K562 (cell line): Measurements from ENCODE around the gene CYP4F12. TPM values are rescaled to one million over a fixed set of nuclear protein-coding genes. Genes with fewer than 3 reads are reported as not detected.

Experiments used
- polyA plus RNA-seq, 8 experiments: library from polyadenylated mRNA; depleted of rRNA in 4 of 8; stranded (reverse) in 5 of 8; unstranded in 3 of 8; fragments of >200 nt; fragmentation: Nextera tagmentation in 2 of 8; fragmentation: Illumina TruSeq in 1 of 8; extraction: Ambion mirVana in 2 of 8; extraction: Trizol in 1 of 8; gene quantifications; 2 replicates each; pipeline versions ENCODE4 v1.2.1 to v1.2.3, GENCODE V29; 2011 to 2014; ENCODE audit warnings: inconsistent platforms in 1 of 8, missing spikeins in 1 of 8
- total RNA-seq, 7 experiments: library from RNA; depleted of rRNA in 6 of 7; stranded (reverse); fragments of >200 nt in 6 of 7; fragmentation: Illumina TruSeq in 2 of 7; extraction: Trizol in 2 of 7; gene quantifications; 2 replicates each; pipeline versions ENCODE4 v1.2.1 to v1.2.3, GENCODE V29; 2011 to 2021; ENCODE audit warnings: low replicate concordance in 1 of 7

CYP4F12 gene
- total and polyA plus RNA-seq, 9 of the 15 experiments (the other 6 are each of a cell fraction or from before 2014, with no cell fraction given): not detected

Other genes with a start within 250 kb of the CYP4F12 start
Only the 7 nearest of the 11 such genes appear.
- gene CYP4F22, start 164.6 kb upstream of the CYP4F12 start, total RNA-seq (2014; rRNA removed): not detected in 2 replicates
- not detected in 2 replicates for gene CYP4F22, start 164.6 kb upstream of the CYP4F12 start, total RNA-seq (2014; rRNA removed; fragmentation: Illumina TruSeq; extraction: Trizol)
- gene CYP4F22, start 164.6 kb upstream of the CYP4F12 start, total RNA-seq (2015; rRNA removed; fragmentation: Illumina TruSeq; extraction: Trizol): not detected in 2 replicates
- not detected in 2 replicates for gene CYP4F22, start 164.6 kb upstream of the CYP4F12 start, total RNA-seq (2021)
- not detected in 2 replicates for gene CYP4F22, start 164.6 kb upstream of the CYP4F12 start, polyA plus RNA-seq (2011; rRNA removed)
- not detected in 2 replicates for gene CYP4F22, start 164.6 kb upstream of the CYP4F12 start, polyA plus RNA-seq (2014; fragmentation: Illumina TruSeq; extraction: Trizol)
- not detected for gene CYP4F22, start 164.6 kb upstream of the CYP4F12 start, polyA plus RNA-seq (2014; fragmentation: Nextera tagmentation; extraction: Ambion mirVana)
- not detected in 2 replicates for gene CYP4F22, start 164.6 kb upstream of the CYP4F12 start, polyA plus RNA-seq (2014; rRNA removed)
- gene CYP4F8, start 57.9 kb upstream of the CYP4F12 start, total RNA-seq (2014; rRNA removed): not detected in 2 replicates
- not detected in 2 replicates for gene CYP4F8, start 57.9 kb upstream of the CYP4F12 start, total RNA-seq (2014; rRNA removed; fragmentation: Illumina TruSeq; extraction: Trizol)
- gene CYP4F8, start 57.9 kb upstream of the CYP4F12 start, total RNA-seq (2015; rRNA removed; fragmentation: Illumina TruSeq; extraction: Trizol): not detected in 2 replicates
- not detected in 2 replicates for gene CYP4F8, start 57.9 kb upstream of the CYP4F12 start, total RNA-seq (2021)
- gene CYP4F8, start 57.9 kb upstream of the CYP4F12 start, polyA plus RNA-seq (2011; rRNA removed): not detected in 2 replicates
- gene CYP4F8, start 57.9 kb upstream of the CYP4F12 start, polyA plus RNA-seq (2014; fragmentation: Illumina TruSeq; extraction: Trizol): not detected in 2 replicates
- gene CYP4F8, start 57.9 kb upstream of the CYP4F12 start, polyA plus RNA-seq (2014; fragmentation: Nextera tagmentation; extraction: Ambion mirVana): not detected
- gene CYP4F8, start 57.9 kb upstream of the CYP4F12 start, polyA plus RNA-seq (2014; rRNA removed): not detected in 2 replicates
- gene CYP4F3, start 32.2 kb upstream of the CYP4F12 start, total RNA-seq (2014; rRNA removed): not detected in 2 replicates
- gene CYP4F3, start 32.2 kb upstream of the CYP4F12 start, total RNA-seq (2014; rRNA removed; fragmentation: Illumina TruSeq; extraction: Trizol): not detected in 2 replicates
- 0.15 and 0.40 TPM in 2 replicates for gene CYP4F3, start 32.2 kb upstream of the CYP4F12 start, total RNA-seq (2015; rRNA removed; fragmentation: Illumina TruSeq; extraction: Trizol)
- 0.16 TPM in 1 of 2 replicates, not detected in the other for gene CYP4F3, start 32.2 kb upstream of the CYP4F12 start, total RNA-seq (2021)
- 0.19 TPM in 1 of 2 replicates, not detected in the other for gene CYP4F3, start 32.2 kb upstream of the CYP4F12 start, polyA plus RNA-seq (2011; rRNA removed)
- gene CYP4F3, start 32.2 kb upstream of the CYP4F12 start, polyA plus RNA-seq (2014; fragmentation: Illumina TruSeq; extraction: Trizol): not detected in 2 replicates
- gene CYP4F3, start 32.2 kb upstream of the CYP4F12 start, polyA plus RNA-seq (2014; fragmentation: Nextera tagmentation; extraction: Ambion mirVana): under 1 TPM in 1 of 2 experiments, not detected in 1; 0.01 TPM
- gene CYP4F3, start 32.2 kb upstream of the CYP4F12 start, polyA plus RNA-seq (2014; rRNA removed): not detected in 2 replicates
- gene OR10H2, start 54.9 kb downstream of the CYP4F12 start, total RNA-seq (2014; rRNA removed): not detected in 2 replicates
- not detected in 2 replicates for gene OR10H2, start 54.9 kb downstream of the CYP4F12 start, total RNA-seq (2014; rRNA removed; fragmentation: Illumina TruSeq; extraction: Trizol)
- not detected in 2 replicates for gene OR10H2, start 54.9 kb downstream of the CYP4F12 start, total RNA-seq (2015; rRNA removed; fragmentation: Illumina TruSeq; extraction: Trizol)
- gene OR10H2, start 54.9 kb downstream of the CYP4F12 start, total RNA-seq (2021): not detected in 2 replicates
- gene OR10H2, start 54.9 kb downstream of the CYP4F12 start, polyA plus RNA-seq (2011; rRNA removed): not detected in 2 replicates
- not detected in 2 replicates for gene OR10H2, start 54.9 kb downstream of the CYP4F12 start, polyA plus RNA-seq (2014; fragmentation: Illumina TruSeq; extraction: Trizol)
- not detected for gene OR10H2, start 54.9 kb downstream of the CYP4F12 start, polyA plus RNA-seq (2014; fragmentation: Nextera tagmentation; extraction: Ambion mirVana)
- gene OR10H2, start 54.9 kb downstream of the CYP4F12 start, polyA plus RNA-seq (2014; rRNA removed): not detected in 2 replicates
- not detected in 2 replicates for gene OR10H3, start 64.9 kb downstream of the CYP4F12 start, total RNA-seq (2014; rRNA removed)
- gene OR10H3, start 64.9 kb downstream of the CYP4F12 start, total RNA-seq (2014; rRNA removed; fragmentation: Illumina TruSeq; extraction: Trizol): not detected in 2 replicates
- not detected in 2 replicates for gene OR10H3, start 64.9 kb downstream of the CYP4F12 start, total RNA-seq (2015; rRNA removed; fragmentation: Illumina TruSeq; extraction: Trizol)
- not detected in 2 replicates for gene OR10H3, start 64.9 kb downstream of the CYP4F12 start, total RNA-seq (2021)
- not detected in 2 replicates for gene OR10H3, start 64.9 kb downstream of the CYP4F12 start, polyA plus RNA-seq (2011; rRNA removed)
- not detected in 2 replicates for gene OR10H3, start 64.9 kb downstream of the CYP4F12 start, polyA plus RNA-seq (2014; fragmentation: Illumina TruSeq; extraction: Trizol)
- gene OR10H3, start 64.9 kb downstream of the CYP4F12 start, polyA plus RNA-seq (2014; fragmentation: Nextera tagmentation; extraction: Ambion mirVana): not detected
- gene OR10H3, start 64.9 kb downstream of the CYP4F12 start, polyA plus RNA-seq (2014; rRNA removed): not detected in 2 replicates
- gene OR10H5, start 114.6 kb downstream of the CYP4F12 start, total RNA-seq (2014; rRNA removed): not detected in 2 replicates
- not detected in 2 replicates for gene OR10H5, start 114.6 kb downstream of the CYP4F12 start, total RNA-seq (2014; rRNA removed; fragmentation: Illumina TruSeq; extraction: Trizol)
- gene OR10H5, start 114.6 kb downstream of the CYP4F12 start, total RNA-seq (2015; rRNA removed; fragmentation: Illumina TruSeq; extraction: Trizol): not detected in 2 replicates
- not detected in 2 replicates for gene OR10H5, start 114.6 kb downstream of the CYP4F12 start, total RNA-seq (2021)
- not detected in 2 replicates for gene OR10H5, start 114.6 kb downstream of the CYP4F12 start, polyA plus RNA-seq (2011; rRNA removed)
- not detected in 2 replicates for gene OR10H5, start 114.6 kb downstream of the CYP4F12 start, polyA plus RNA-seq (2014; fragmentation: Illumina TruSeq; extraction: Trizol)
- not detected for gene OR10H5, start 114.6 kb downstream of the CYP4F12 start, polyA plus RNA-seq (2014; fragmentation: Nextera tagmentation; extraction: Ambion mirVana)
- gene OR10H5, start 114.6 kb downstream of the CYP4F12 start, polyA plus RNA-seq (2014; rRNA removed): not detected in 2 replicates
- not detected in 2 replicates for gene OR10H1, start 142.6 kb downstream of the CYP4F12 start, total RNA-seq (2014; rRNA removed)
- gene OR10H1, start 142.6 kb downstream of the CYP4F12 start, total RNA-seq (2014; rRNA removed; fragmentation: Illumina TruSeq; extraction: Trizol): not detected in 2 replicates
- not detected in 2 replicates for gene OR10H1, start 142.6 kb downstream of the CYP4F12 start, total RNA-seq (2015; rRNA removed; fragmentation: Illumina TruSeq; extraction: Trizol)
- not detected in 2 replicates for gene OR10H1, start 142.6 kb downstream of the CYP4F12 start, total RNA-seq (2021)
- not detected in 2 replicates for gene OR10H1, start 142.6 kb downstream of the CYP4F12 start, polyA plus RNA-seq (2011; rRNA removed)
- gene OR10H1, start 142.6 kb downstream of the CYP4F12 start, polyA plus RNA-seq (2014; fragmentation: Illumina TruSeq; extraction: Trizol): not detected in 2 replicates
- gene OR10H1, start 142.6 kb downstream of the CYP4F12 start, polyA plus RNA-seq (2014; fragmentation: Nextera tagmentation; extraction: Ambion mirVana): not detected
- gene OR10H1, start 142.6 kb downstream of the CYP4F12 start, polyA plus RNA-seq (2014; rRNA removed): not detected in 2 replicates